Body of pancreas (tissue), 4 donors: ENCODE measurements around the gene PGAP2.
"Not testable (repeated sequence)": the region's sequence is repeated elsewhere in the genome, so short reads cannot be mapped to it uniquely, and the experiment has no call there.

Experiments used
- POLR2A ChIP-seq, 3 donors: fragments of 450-650 bp; IDR thresholded peaks; one replicate each; pipeline ENCODE4 v1.6.1; 2016; ENCODE audit warnings: antibody characterized with exemption in 3 of 3, mild to moderate bottlenecking in 2 of 3
- TF ChIP-seq, protein P1 (sequence below), 7 experiments: fragments of 450-650 bp in 4 of 7; fragments of 200-600 bp in 3 of 7; sonication (generic) in 3 of 7; IDR thresholded peaks; one replicate each; pipeline ENCODE4 v1.5.1; 2016 to 2019; ENCODE audit warnings: antibody characterized with exemption in 7 of 7

DNA sequence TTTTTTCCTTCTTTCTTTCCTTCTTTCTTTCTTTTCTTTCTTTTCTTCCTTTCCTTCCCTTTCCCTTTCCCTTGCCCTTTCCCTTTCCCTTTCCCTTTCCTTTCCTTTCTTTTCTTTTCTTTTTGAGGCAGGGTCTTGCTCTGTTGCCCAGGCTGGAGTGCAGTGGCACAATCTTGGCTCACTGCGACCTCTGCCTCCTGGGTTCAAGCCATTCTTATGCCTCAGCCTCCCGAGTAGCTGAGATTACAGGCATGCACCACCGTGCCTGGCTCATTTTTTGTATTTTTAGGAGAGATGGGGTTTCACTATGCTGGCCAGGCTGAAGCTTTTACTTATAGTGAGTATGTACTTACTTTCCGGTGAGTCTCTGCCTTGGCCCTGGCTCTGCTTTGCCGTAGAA is 6.5 kb downstream of the PGAP2 start:
- TF ChIP-seq, protein P1, sequence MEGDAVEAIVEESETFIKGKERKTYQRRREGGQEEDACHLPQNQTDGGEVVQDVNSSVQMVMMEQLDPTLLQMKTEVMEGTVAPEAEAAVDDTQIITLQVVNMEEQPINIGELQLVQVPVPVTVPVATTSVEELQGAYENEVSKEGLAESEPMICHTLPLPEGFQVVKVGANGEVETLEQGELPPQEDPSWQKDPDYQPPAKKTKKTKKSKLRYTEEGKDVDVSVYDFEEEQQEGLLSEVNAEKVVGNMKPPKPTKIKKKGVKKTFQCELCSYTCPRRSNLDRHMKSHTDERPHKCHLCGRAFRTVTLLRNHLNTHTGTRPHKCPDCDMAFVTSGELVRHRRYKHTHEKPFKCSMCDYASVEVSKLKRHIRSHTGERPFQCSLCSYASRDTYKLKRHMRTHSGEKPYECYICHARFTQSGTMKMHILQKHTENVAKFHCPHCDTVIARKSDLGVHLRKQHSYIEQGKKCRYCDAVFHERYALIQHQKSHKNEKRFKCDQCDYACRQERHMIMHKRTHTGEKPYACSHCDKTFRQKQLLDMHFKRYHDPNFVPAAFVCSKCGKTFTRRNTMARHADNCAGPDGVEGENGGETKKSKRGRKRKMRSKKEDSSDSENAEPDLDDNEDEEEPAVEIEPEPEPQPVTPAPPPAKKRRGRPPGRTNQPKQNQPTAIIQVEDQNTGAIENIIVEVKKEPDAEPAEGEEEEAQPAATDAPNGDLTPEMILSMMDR (IDR thresholded peaks at IDR 0.05): not testable (repeated sequence)
- TF ChIP-seq POLR2A (IDR thresholded peaks at IDR 0.05): not testable (repeated sequence)
